ENCODE measurements around the gene AP2B1. TPM values are rescaled to one million over a fixed set of nuclear protein-coding genes. Genes with fewer than 3 reads are reported as not detected.

The AP2B1 gene
- total and polyA plus RNA-seq, 9 of the 15 experiments (the other 6 are each of a cell fraction or from before 2014, with no cell fraction given): 60.1 to 287 (median 105) TPM

GRCh38 chr17:35710950-35711349 lies 123.8 kb downstream of the AP2B1 start:
- Histone ChIP-seq H3K27ac (ENCODE audit: extremely low read depth, low read depth, low read length) (no peak overlapping the region), H3K9ac (ENCODE audit: insufficient read depth in 1 of 2, low read depth in 2 of 2, low read length in 2 of 2) (no peak overlapping the region), H3K79me2 (ENCODE audit: control insufficient read depth, insufficient read depth, low read length) (no peaks in the 10 kb centered on the region), H3K4me3 (no peak overlapping the region), H4K20me1 (replicated peaks; ENCODE audit: control insufficient read depth, insufficient read depth, low read length) (no peaks in the 10 kb centered on the region), H3K27me3 (ENCODE audit: control insufficient read depth in 2 of 2, insufficient read depth in 2 of 2, low read length in 2 of 2) (no peaks in the 10 kb centered on the region), H3K9me1 (ENCODE audit: control insufficient read depth, insufficient read depth, low read length) (no peaks in the 10 kb centered on the region), H3K36me3 (ENCODE audit: control insufficient read depth, insufficient read depth, low read length) (peaks cover 78% of the 10 kb centered on the region), H2AFZ (ENCODE audit: low read depth, low read length) (no peak overlapping the region), H3K4me1 (replicated peaks in 1 of 2; ENCODE audit: control insufficient read depth in 2 of 2, insufficient read depth in 2 of 2, low read length in 2 of 2) (no peaks in the 10 kb centered on the region), H3K4me2 (ENCODE audit: insufficient read depth, low read length) (no peak overlapping the region), H3K9me3 (replicated peaks; ENCODE audit: control insufficient read depth, insufficient read depth, low read depth, low read length) (no peaks in the 10 kb centered on the region)
- ATAC-seq: no peak
- no peak for DNase-seq (ENCODE audit: extremely low read depth in 1 of 4, low spot score in 3 of 4)
- TF ChIP-seq ZNF444 (CRISPR knock-in tag; IDR thresholded peaks at IDR 0.05) (no peak), ZNF274 (IDR thresholded peaks at IDR 0.05; ENCODE audit: borderline replicate concordance, low read depth, low read length) (no peak), ZNF280A (IDR thresholded peaks at IDR 0.05; ENCODE audit: low read depth, partially characterized antibody) (no peak), PPARD (CRISPR knock-in tag; IDR thresholded peaks at IDR 0.05) (no peak), PRPF4 (IDR thresholded peaks at IDR 0.05; ENCODE audit: insufficient read depth, low read depth, low read length, poor library complexity, severe bottlenecking) (no peak), RBM15 (IDR thresholded peaks at IDR 0.05; ENCODE audit: insufficient read depth, low read length) (no peak), ZBTB34 (CRISPR knock-in tag; IDR thresholded peaks at IDR 0.05) (no peak)
- in situ Hi-C loops (cut with MboI): no loop called here
- CTCF ChIA-PET (ENCODE audit: low intra/inter-chr PET ratio): no interaction called here
- WGBS (ENCODE audit: insufficient coverage, low coverage, missing lambda C conversion rate): 100% methylated on average over 1 of the region's 2 CpGs
- POLR2A ChIA-PET: no interaction called here
- intact Hi-C loops (cut with micrococcal nuclease): no loop called here
- FAIRE-seq: no peak
- BruUV-seq (replicated peaks): no TSS peak

Data from K562 (cell line).